HAP-1 (cell line): Measurements from ENCODE around the gene KRTAP16-1.
"Not testable (repeated sequence)": the region's sequence is repeated elsewhere in the genome, so short reads cannot be mapped to it uniquely, and the experiment has no call there.

ENCODE experiments used
- DNase-seq, 2 experiments: peaks; one replicate each; pipeline ENCODE4 v3.0.0-alpha.2; 2016 to 2020; ENCODE audit warnings: low spot score in 2 of 2
- H3K27me3 ChIP-seq: fragments of 250-450 bp; sonication (Bioruptor Pico); 2 replicates; pipeline ENCODE4 v1.5.1; 2020; ENCODE audit warnings: low read depth, mild to moderate bottlenecking, moderate library complexity
- H3K36me3 ChIP-seq: fragments of 250-450 bp; sonication (Bioruptor Pico); replicated peaks from 2 replicates; pipeline ENCODE4 v1.5.1; 2020; ENCODE audit warnings: mild to moderate bottlenecking
- H3K4me1 ChIP-seq: fragments of 250-450 bp; sonication (Bioruptor Pico); 2 replicates; pipeline ENCODE4 v1.5.1; 2020; ENCODE audit warnings: mild to moderate bottlenecking
- H3K4me3 ChIP-seq: fragments of 250-450 bp; sonication (Bioruptor Pico); 2 replicates; pipeline ENCODE4 v1.5.1; 2020; ENCODE audit warnings: mild to moderate bottlenecking, moderate library complexity
- H3K9me3 ChIP-seq: fragments of 250-450 bp; sonication (Bioruptor Pico); 2 replicates; pipeline ENCODE4 v1.5.1; 2020; ENCODE audit warnings: mild to moderate bottlenecking, moderate library complexity
- in situ Hi-C: fragments of 300-500 bp; cut with MboI; formaldehyde crosslinking; loops from 3 replicates; pipeline ENCODE4 v1.14.3; 2020; ENCODE audit warnings: low sequenced_read_pairs, inconsistent platforms, mixed read lengths

KRTAP16-1 gene

GRCh38 chr17:41307647-41308046 is 1.5 kb downstream of the KRTAP16-1 start:
- no peak for DNase-seq
- Histone ChIP-seq H3K36me3 (no peaks in the 10 kb centered on the region), H3K27me3 (peaks cover 2% of the 10 kb centered on the region; the same call in 1 of the 2 replicates), H3K9me3 (no peaks in the 10 kb centered on the region), H3K4me1 (no peaks in the 10 kb centered on the region), H3K4me3 (no peak overlapping the region)
- in situ Hi-C loops: no loop called here

GRCh38 chr17:41304091-41304490 is 5.0 kb downstream of the KRTAP16-1 start:
- no peak overlapping the region for H3K4me3 ChIP-seq
- no peaks in the 10 kb centered on the region for H3K4me1 ChIP-seq
- no peak for DNase-seq
- peaks cover 2% of the 10 kb centered on the region; the same call in 1 of the 2 replicates for H3K27me3 ChIP-seq
- in situ Hi-C loops: no loop called here
- H3K9me3 ChIP-seq: no peaks in the 10 kb centered on the region
- H3K36me3 ChIP-seq: no peaks in the 10 kb centered on the region

- DNase-seq: no peak
- H3K4me3 ChIP-seq: no peak overlapping the region
- H3K27me3 ChIP-seq: peaks cover 2% of the 10 kb centered on the region; the same call in 1 of the 2 replicates
- H3K9me3 ChIP-seq: no peaks in the 10 kb centered on the region
- in situ Hi-C loops: no loop called here
- no peaks in the 10 kb centered on the region for H3K36me3 ChIP-seq
- no peaks in the 10 kb centered on the region for H3K4me1 ChIP-seq
Measured at GRCh38 chr17:41302981-41303380, 6.1 kb downstream of the KRTAP16-1 start.

GRCh38 chr17:41301916-41302901 is 6.9 kb downstream of the KRTAP16-1 start, which contains the start of gene KRTAP29-1:
KRTAP29-1 (minus strand) TSS chr17:41302851; CDS start chr17:41302851, 0 bp downstream.
- no peaks in the 10 kb centered on the region for H3K9me3 ChIP-seq
- in situ Hi-C loops: no loop called here
- H3K4me1 ChIP-seq: no peaks in the 10 kb centered on the region

GRCh38 chr17:41301204-41301790 is 7.8 kb downstream of the KRTAP16-1 start:
- DNase-seq: no peak
- Histone ChIP-seq H3K4me1 (no peaks in the 10 kb centered on the region), H3K36me3 (no peaks in the 10 kb centered on the region), H3K4me3 (no peak overlapping the region), H3K9me3 (no peaks in the 10 kb centered on the region), H3K27me3 (peaks cover 2% of the 10 kb centered on the region; the same call in 1 of the 2 replicates)
- in situ Hi-C loops: no loop called here

More at GRCh38 chr17:41301916-41302901, 6.9 kb downstream of the KRTAP16-1 start, which contains the start of gene KRTAP29-1:
- Histone ChIP-seq H3K27me3 (peaks cover 2% of the 10 kb centered on the region; the same call in 1 of the 2 replicates), H3K4me3 (no peak within 1 kb of the TSS), H3K36me3 (no peaks in the 10 kb centered on the region)
- DNase-seq: no peak

GRCh38 chr17:41298458-41299135 is 10.5 kb downstream of the KRTAP16-1 start:
- H3K36me3 ChIP-seq: no peaks in the 10 kb centered on the region
- no peak overlapping the region for H3K4me3 ChIP-seq
- no peaks in the 10 kb centered on the region for H3K27me3 ChIP-seq
- in situ Hi-C loops: no loop called here
- DNase-seq: no peak
- H3K9me3 ChIP-seq: no peaks in the 10 kb centered on the region
- H3K4me1 ChIP-seq: no peaks in the 10 kb centered on the region

GRCh38 chr17:41296846-41297245 is 12.3 kb downstream of the KRTAP16-1 start:
- Histone ChIP-seq H3K4me3 (no peak overlapping the region), H3K27me3 (no peaks in the 10 kb centered on the region; the same call in 1 of the 2 replicates), H3K36me3 (no peaks in the 10 kb centered on the region), H3K9me3 (no peaks in the 10 kb centered on the region), H3K4me1 (no peaks in the 10 kb centered on the region)
- DNase-seq: no peak
- in situ Hi-C loops: no loop called here

- no peak for DNase-seq
- no peaks in the 10 kb centered on the region for H3K9me3 ChIP-seq
- H3K4me1 ChIP-seq: no peaks in the 10 kb centered on the region
- H3K27me3 ChIP-seq: no peaks in the 10 kb centered on the region; the same call in 1 of the 2 replicates
- H3K4me3 ChIP-seq: no peak overlapping the region
- no peaks in the 10 kb centered on the region for H3K36me3 ChIP-seq
- in situ Hi-C loops: no loop called here
Measured at GRCh38 chr17:41294016-41294415, 15.1 kb downstream of the KRTAP16-1 start.

- no peaks in the 10 kb centered on the region for H3K36me3 ChIP-seq
- in situ Hi-C loops: no loop called here
- H3K4me3 ChIP-seq: no peak overlapping the region
- no peaks in the 10 kb centered on the region for H3K4me1 ChIP-seq
- no peaks in the 10 kb centered on the region for H3K9me3 ChIP-seq
- no peak for DNase-seq
- H3K27me3 ChIP-seq: peaks cover 6% of the 10 kb centered on the region
Measured at GRCh38 chr17:41287050-41287449, 22.1 kb downstream of the KRTAP16-1 start.

- Histone ChIP-seq H3K27me3 (peaks cover 6% of the 10 kb centered on the region), H3K36me3 (no peaks in the 10 kb centered on the region), H3K4me3 (no peak overlapping the region), H3K4me1 (no peaks in the 10 kb centered on the region), H3K9me3 (no peaks in the 10 kb centered on the region)
- DNase-seq: no peak
- in situ Hi-C loops: no loop called here
Measured at GRCh38 chr17:41284546-41284945, 24.6 kb downstream of the KRTAP16-1 start.

GRCh38 chr17:41284043-41284442 is 25.1 kb downstream of the KRTAP16-1 start:
- in situ Hi-C loops: no loop called here
- DNase-seq: no peak
- no peaks in the 10 kb centered on the region for H3K4me1 ChIP-seq
- no peak overlapping the region for H3K4me3 ChIP-seq
- no peaks in the 10 kb centered on the region for H3K9me3 ChIP-seq
- peaks cover 6% of the 10 kb centered on the region for H3K27me3 ChIP-seq
- H3K36me3 ChIP-seq: no peaks in the 10 kb centered on the region

- H3K4me3 ChIP-seq: no peak overlapping the region
- in situ Hi-C loops: no loop called here
- no peaks in the 10 kb centered on the region for H3K9me3 ChIP-seq
- no peak for DNase-seq
- peaks cover 3% of the 10 kb centered on the region for H3K27me3 ChIP-seq
- no peaks in the 10 kb centered on the region for H3K4me1 ChIP-seq
- no peaks in the 10 kb centered on the region for H3K36me3 ChIP-seq
Measured at GRCh38 chr17:41278176-41278955, 30.7 kb downstream of the KRTAP16-1 start.

GRCh38 chr17:41275648-41276190 is 33.4 kb downstream of the KRTAP16-1 start, which contains the start of gene KRTAP9-7:
KRTAP9-7 (plus strand) TSS chr17:41275698; CDS start chr17:41275698, 0 bp downstream.
- in situ Hi-C loops, DNase-seq, H3K27me3 ChIP-seq, H3K4me3 ChIP-seq, H3K9me3 ChIP-seq, H3K36me3 ChIP-seq, H3K4me1 ChIP-seq: not testable (repeated sequence)
